ENCODE measurements around the gene DRG2.

DNA sequence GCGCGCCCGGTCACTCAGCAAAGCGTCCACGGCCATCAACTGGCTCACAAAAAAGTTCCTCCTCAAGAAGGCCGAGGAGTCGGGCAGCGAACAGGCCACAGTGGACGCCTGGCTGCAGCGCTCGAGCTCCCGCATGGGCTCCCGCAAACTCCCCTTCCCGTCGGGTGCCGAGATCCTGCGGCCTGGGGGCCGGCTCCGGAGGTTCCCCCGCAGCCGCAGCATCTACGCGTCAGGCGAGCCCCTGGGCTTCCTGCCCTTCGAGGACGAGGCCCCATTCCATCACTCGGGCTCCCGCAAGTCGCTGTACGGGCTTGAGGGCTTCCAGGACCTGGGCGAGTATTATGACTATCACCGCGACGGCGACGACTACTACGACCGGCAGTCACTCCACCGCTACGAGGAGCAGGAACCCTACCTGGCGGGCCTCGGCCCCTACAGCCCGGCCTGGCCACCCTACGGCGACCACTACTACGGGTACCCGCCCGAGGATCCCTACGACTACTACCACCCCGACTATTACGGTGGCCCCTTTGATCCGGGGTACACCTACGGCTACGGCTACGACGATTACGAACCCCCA is 31.5 kb downstream of the DRG2 start:
- TF ChIP-seq, protein P1, sequence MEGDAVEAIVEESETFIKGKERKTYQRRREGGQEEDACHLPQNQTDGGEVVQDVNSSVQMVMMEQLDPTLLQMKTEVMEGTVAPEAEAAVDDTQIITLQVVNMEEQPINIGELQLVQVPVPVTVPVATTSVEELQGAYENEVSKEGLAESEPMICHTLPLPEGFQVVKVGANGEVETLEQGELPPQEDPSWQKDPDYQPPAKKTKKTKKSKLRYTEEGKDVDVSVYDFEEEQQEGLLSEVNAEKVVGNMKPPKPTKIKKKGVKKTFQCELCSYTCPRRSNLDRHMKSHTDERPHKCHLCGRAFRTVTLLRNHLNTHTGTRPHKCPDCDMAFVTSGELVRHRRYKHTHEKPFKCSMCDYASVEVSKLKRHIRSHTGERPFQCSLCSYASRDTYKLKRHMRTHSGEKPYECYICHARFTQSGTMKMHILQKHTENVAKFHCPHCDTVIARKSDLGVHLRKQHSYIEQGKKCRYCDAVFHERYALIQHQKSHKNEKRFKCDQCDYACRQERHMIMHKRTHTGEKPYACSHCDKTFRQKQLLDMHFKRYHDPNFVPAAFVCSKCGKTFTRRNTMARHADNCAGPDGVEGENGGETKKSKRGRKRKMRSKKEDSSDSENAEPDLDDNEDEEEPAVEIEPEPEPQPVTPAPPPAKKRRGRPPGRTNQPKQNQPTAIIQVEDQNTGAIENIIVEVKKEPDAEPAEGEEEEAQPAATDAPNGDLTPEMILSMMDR (IDR thresholded peaks at IDR 0.05), result no peak
- TF ChIP-seq ZFX (IDR thresholded peaks at IDR 0.05; ENCODE audit: borderline replicate concordance), result no peak

Data from 22Rv1 (cell line).